Heart right ventricle (tissue), 16 donors: ENCODE data around the gene SUN5. TPM values are rescaled to one million over a fixed set of nuclear protein-coding genes. Genes with fewer than 3 reads are reported as not detected.

Experiments
- ATAC-seq, 8 donors: fragments of 200-7000 bp; cut with Tn5 transposase; one replicate each; pipeline ENCODE4 v1.9.1; 2020; ENCODE audit warnings: mild to moderate bottlenecking in 8 of 8, moderate library complexity in 8 of 8, moderate number of reproducible peaks in 1 of 8
- DNase-seq, 2 donors: peaks; one replicate each; pipeline ENCODE4 v3.0.0-alpha.2; 2020
- H3K27ac ChIP-seq, 10 donors: fragments of 200-600 bp; sonication (generic) in 2 of 10; one replicate each; pipeline versions ENCODE4 v1.5.0 to v1.8.0; 2020 to 2022; ENCODE audit warnings: mild to moderate bottlenecking in 3 of 10
- H3K27me3 ChIP-seq, 7 donors: fragments of 200-600 bp; one replicate each; pipeline ENCODE4 v1.8.0; 2021 to 2022; ENCODE audit warnings: mild to moderate bottlenecking in 2 of 7
- H3K36me3 ChIP-seq, 9 donors: fragments of 200-600 bp; sonication (generic) in 1 of 9; one replicate each; pipeline versions ENCODE4 v1.5.0 to v1.8.0; 2020 to 2022; ENCODE audit warnings: mild to moderate bottlenecking in 2 of 9
- H3K4me1 ChIP-seq, 9 donors: fragments of 200-600 bp; sonication (generic) in 1 of 9; one replicate each; pipeline versions ENCODE4 v1.5.0 to v1.8.0; 2020 to 2022; ENCODE audit warnings: mild to moderate bottlenecking in 4 of 9
- H3K4me3 ChIP-seq, 10 donors: fragments of 200-600 bp; sonication (generic) in 2 of 10; one replicate each; pipeline versions ENCODE4 v1.5.0 to v1.8.0; 2020 to 2022; ENCODE audit warnings: mild to moderate bottlenecking in 7 of 10, moderate library complexity in 2 of 10
- H3K9me3 ChIP-seq, 11 donors: fragments of 200-600 bp in 10 of 11; sonication (generic) in 2 of 11; one replicate each; pipeline versions ENCODE4 v1.5.0 to v1.8.0; 2013 to 2022; ENCODE audit warnings: mild to moderate bottlenecking in 2 of 11, control low read depth in 1 of 11, moderate library complexity in 1 of 11
- CTCF ChIP-seq, 9 donors: fragments of 200-600 bp; sonication (generic) in 2 of 9; IDR thresholded peaks; one replicate each; pipeline versions ENCODE4 v1.5.0 to v1.8.0; 2021 to 2022; ENCODE audit warnings: antibody characterized with exemption in 9 of 9, mild to moderate bottlenecking in 5 of 9, moderate library complexity in 1 of 9
- WGBS, 2 donors: extraction: QIAGEN DNeasy Blood & Tissue Kit; methylation state at CpG; one replicate each; pipeline ENCODE4 v1.1.7; 2013; ENCODE audit warnings: inconsistent platforms in 1 of 2; 5-methylcytosine and 5-hydroxymethylcytosine counted together
- intact Hi-C, 10 donors: fragments of 100-400 bp; cut with DNase I; formaldehyde crosslinking; loops; one replicate each; pipeline versions ENCODE4 v1.11.1 to v1.14.2; 2022
- polyA plus RNA-seq, 2 donors: library from polyadenylated mRNA; stranded (reverse); fragments of 200-250 nt; gene quantifications; one replicate each; pipeline ENCODE4 v1.2.3, GENCODE V29; 2013
- total RNA-seq, 10 donors: library from RNA; stranded (reverse); fragmentation: NEBNext Ultra II Directional in 3 of 10; extraction: Animal tissue kit (Norgen Biotek cat#: 25700) in 3 of 10; gene quantifications; one replicate each; pipeline versions ENCODE4 v1.2.1 to v1.2.4, GENCODE V29; 2021 to 2023
- donor health status: Arrhythmogenic right ventricular cardiomyopathy.
- donor health status: ischemic (EF 13 %, LVEDD 7.1; RV severe dilation, severe dysfunction).
- donor health status: healthy with polysubstance abuse.
- donor health status: DM: no; HTN: yes; CAD: no.
- donor health status: DM: no; HTN: no; CAD: no.
- donor health status: ischemic (EF 25% LVEDD 6.9; RV normal size, moderate dysfunction).
- donor health status: ischemic (EF 25% LVEDD 5.7; RV mildly dilated, moderate dysfunction).
- donor health status: healthy.
- donor health status: DM: yes; HTN: yes; CAD: no.
- donor health status: Ischemic cardiomyopathy.
- donor health status: ischemic (EF 35%, LVEDD 5.7; RV mildly dilated, moderate dysfunction).
- donor health status: nonischemic (EF 11% LVEDD 7.7; RV severe dilation, severe dysfunction).
- donor health status: DM: yes; HTN: yes; CAD: no.
- donor health status: PGD.
- donor health status: ischemic (EF 29% LVEDD 5.4; RV normal size, mild dysfunction).
- donor health status: nonischemic (EF 23%, LVEDD 6.1; RV moderate dilation, normal function).

SUN5 gene
- total and polyA plus RNA-seq, 12 donors: not detected

GRCh38 chr20:32999603-33000250 lies 4.5 kb downstream of the SUN5 start:
- no peak for TF ChIP-seq CTCF (IDR thresholded peaks at IDR 0.05)
- Histone ChIP-seq H3K27ac (no peak overlapping the region), H3K4me3 (no peak overlapping the region), H3K36me3 (no peaks in the 10 kb centered on the region), H3K4me1 (peaks cover 0 to 5% (median 0%) of the 10 kb centered on the region in 9 donors), H3K27me3 (no peaks in the 10 kb centered on the region), H3K9me3 (peaks cover 0 to 14% (median 3%) of the 10 kb centered on the region in 11 donors)
- intact Hi-C loops: loop anchor here in 1 of 10 donors (10.0 kb wide), 1 partner anchor 95 kb away; no protein-coding TSS in a partner anchor
- DNase-seq (no peak), ATAC-seq (no peak)
- 66 to 74% methylated on average over 9 of the region's 9 CpGs for WGBS, 2 donors

GRCh38 chr20:32997431-32997830 lies 6.8 kb downstream of the SUN5 start:
- TF ChIP-seq CTCF (IDR thresholded peaks at IDR 0.05): no peak
- Histone ChIP-seq H3K9me3 (peaks cover 0 to 13% (median 3%) of the 10 kb centered on the region in 11 donors), H3K27me3 (no peaks in the 10 kb centered on the region), H3K4me3 (no peak overlapping the region), H3K27ac (no peak overlapping the region), H3K4me1 (peaks cover 0 to 5% (median 0%) of the 10 kb centered on the region in 9 donors), H3K36me3 (no peaks in the 10 kb centered on the region)
- 60 to 69% methylated on average over 2 of the region's 2 CpGs for WGBS, 2 donors
- intact Hi-C loops: no loop called here
- ATAC-seq (no peak), DNase-seq (no peak)

GRCh38 chr20:32995802-32996201 lies 8.4 kb downstream of the SUN5 start:
- H3K27ac ChIP-seq: no peak overlapping the region
- peaks cover 0 to 13% (median 3%) of the 10 kb centered on the region in 11 donors for H3K9me3 ChIP-seq
- intact Hi-C loops: no loop called here
- no peaks in the 10 kb centered on the region for H3K36me3 ChIP-seq
- no peak for TF ChIP-seq CTCF (IDR thresholded peaks at IDR 0.05)
- no peak overlapping the region for H3K4me3 ChIP-seq
- DNase-seq (no peak), ATAC-seq (no peak)
- no peaks in the 10 kb centered on the region for H3K27me3 ChIP-seq
- H3K4me1 ChIP-seq: peaks cover 0 to 5% (median 0%) of the 10 kb centered on the region in 9 donors

- DNase-seq: no peak
- H3K27ac ChIP-seq: no peak overlapping the region
- H3K27me3 ChIP-seq: no peaks in the 10 kb centered on the region
- intact Hi-C loops: no loop called here
- no peak for ATAC-seq
- TF ChIP-seq CTCF (IDR thresholded peaks at IDR 0.05): no peak
- H3K4me1 ChIP-seq: no peaks in the 10 kb centered on the region
- peaks cover 0 to 13% (median 3%) of the 10 kb centered on the region in 11 donors for H3K9me3 ChIP-seq
- no peak overlapping the region for H3K4me3 ChIP-seq
- H3K36me3 ChIP-seq: no peaks in the 10 kb centered on the region
- 80 to 84% methylated on average over 8 of the region's 8 CpGs for WGBS, 2 donors
Observed at GRCh38 chr20:32993496-32994050, 10.7 kb downstream of the SUN5 start.
